Thyroid gland (tissue), 4 donors: ENCODE results near the gene TYMS. TPM values are rescaled to one million over a fixed set of nuclear protein-coding genes. Genes with fewer than 3 reads are reported as not detected.
"Not testable (repeated sequence)": the region's sequence is repeated elsewhere in the genome, so short reads cannot be mapped to it uniquely, and the experiment has no call there.

Source experiments
- DNase-seq, 2 donors: peaks; one replicate each; pipeline ENCODE4 v3.0.0-alpha.2; 2019
- H3K27ac ChIP-seq, 3 donors: fragments of 200-600 bp; sonication (generic); 1 replicate in 2 of 3; 2 replicates in 1 of 3; pipeline ENCODE4 v1.5.1; 2016 to 2019; ENCODE audit warnings: mild to moderate bottlenecking in 1 of 3, moderate library complexity in 1 of 3
- H3K27me3 ChIP-seq: fragments of 200-600 bp; sonication (generic); one replicate; pipeline ENCODE4 v1.5.1; 2019
- H3K36me3 ChIP-seq, 2 donors: fragments of 200-600 bp; sonication (generic); one replicate each; pipeline ENCODE4 v1.5.1; 2016 to 2019
- H3K4me1 ChIP-seq, 2 donors: fragments of 200-600 bp; sonication (generic); one replicate each; pipeline ENCODE4 v1.5.1; 2017 to 2019
- H3K4me3 ChIP-seq, 3 donors: fragments of 200-600 bp; sonication (generic); replicated peaks in 1 of 3; 1 replicate in 2 of 3; 2 replicates in 1 of 3; pipeline ENCODE4 v1.5.1; 2016; ENCODE audit warnings: mild to moderate bottlenecking in 1 of 3
- H3K9me3 ChIP-seq: fragments of 200-600 bp; sonication (generic); one replicate; pipeline ENCODE4 v1.5.1; 2017
- CTCF ChIP-seq, 6 experiments: fragments of 200-600 bp in 3 of 6; fragments of 450-650 bp in 3 of 6; sonication (generic) in 3 of 6; IDR thresholded peaks; one replicate each; pipeline ENCODE4 v1.5.1; 2016 to 2019; ENCODE audit warnings: antibody characterized with exemption in 6 of 6, mild to moderate bottlenecking in 2 of 6, inconsistent platforms in 1 of 6, moderate library complexity in 1 of 6
- POLR2A ChIP-seq, 2 donors: fragments of 450-650 bp; IDR thresholded peaks; one replicate each; pipeline ENCODE4 v1.6.1; 2017; ENCODE audit warnings: antibody characterized with exemption in 2 of 2, mild to moderate bottlenecking in 2 of 2, moderate library complexity in 1 of 2
- WGBS, 2 donors: methylation state at CpG; one replicate each; pipeline ENCODE4 v1.1.5; 2017; 5-methylcytosine and 5-hydroxymethylcytosine counted together
- intact Hi-C: fragments of 100-400 bp; cut with DNase I; formaldehyde crosslinking; loops from one replicate; pipeline ENCODE4 v1.15.1; 2023
- total RNA-seq, 4 donors: library from RNA; depleted of rRNA; stranded (reverse); fragments of >200 nt; gene quantifications; one replicate each; pipeline ENCODE4 v1.2.3, GENCODE V29; 2016

Gene TYMS
- total RNA-seq, 4 donors from 2014 or later: 0.67 to 2.1 (median 1.8) TPM; not detected in 1

GRCh38 chr18:678482-679182 lies 21.2 kb downstream of the TYMS start:
- WGBS, 2 donors: 91 to 95% methylated on average over 15 of the region's 15 CpGs
- DNase-seq: no peak
- H3K27me3 ChIP-seq: no peaks in the 10 kb centered on the region
- no peaks in the 10 kb centered on the region for H3K4me1 ChIP-seq
- peaks cover 27 to 50% of the 10 kb centered on the region in 2 donors for H3K36me3 ChIP-seq
- intact Hi-C loops: no loop called here
- no peak overlapping the region for H3K27ac ChIP-seq
- H3K4me3 ChIP-seq: no peak overlapping the region
- TF ChIP-seq POLR2A (IDR thresholded peaks at IDR 0.05): no peak
- TF ChIP-seq CTCF (IDR thresholded peaks at IDR 0.05): no peak
- H3K9me3 ChIP-seq: no peaks in the 10 kb centered on the region

GRCh38 chr18:679516-679915 lies 22.1 kb downstream of the TYMS start:
- TF ChIP-seq CTCF (IDR thresholded peaks at IDR 0.05): no peak
- TF ChIP-seq POLR2A (IDR thresholded peaks at IDR 0.05): no peak
- Histone ChIP-seq H3K27me3 (no peaks in the 10 kb centered on the region), H3K4me1 (no peaks in the 10 kb centered on the region), H3K27ac (no peak overlapping the region), H3K36me3 (peaks cover 27 to 50% of the 10 kb centered on the region in 2 donors), H3K9me3 (no peaks in the 10 kb centered on the region), H3K4me3 (no peak overlapping the region)
- WGBS, 2 donors: 98 to 100% methylated on average over 4 of the region's 4 CpGs
- DNase-seq: no peak
- intact Hi-C loops: no loop called here

- Histone ChIP-seq H3K27ac (no peak overlapping the region), H3K9me3 (no peaks in the 10 kb centered on the region), H3K27me3 (no peaks in the 10 kb centered on the region), H3K36me3 (peaks cover 24 to 46% of the 10 kb centered on the region in 2 donors), H3K4me3 (no peak overlapping the region), H3K4me1 (no peaks in the 10 kb centered on the region)
- intact Hi-C loops: no loop called here
- DNase-seq: no peak
- 98 to 99% methylated on average over 4 of the region's 4 CpGs for WGBS, 2 donors
- TF ChIP-seq CTCF (IDR thresholded peaks at IDR 0.05) (no peak), POLR2A (IDR thresholded peaks at IDR 0.05) (no peak)
These were observed 22.9 kb downstream of the TYMS start for GRCh38 chr18:680392-680791.

- Histone ChIP-seq H3K4me1 (no peaks in the 10 kb centered on the region), H3K9me3 (no peaks in the 10 kb centered on the region), H3K27ac (no peak overlapping the region), H3K4me3 (no peak overlapping the region), H3K36me3 (peaks cover 18 to 41% of the 10 kb centered on the region in 2 donors), H3K27me3 (no peaks in the 10 kb centered on the region)
- DNase-seq: no peak
- no peak for TF ChIP-seq POLR2A (IDR thresholded peaks at IDR 0.05)
- TF ChIP-seq CTCF (IDR thresholded peaks at IDR 0.05): no peak
- intact Hi-C loops: no loop called here
- 98 to 99% methylated on average over 5 of the region's 5 CpGs for WGBS, 2 donors
These were observed 24.5 kb downstream of the TYMS start for GRCh38 chr18:681985-682384.

GRCh38 chr18:682416-682815 lies 25.0 kb downstream of the TYMS start:
- H3K27ac ChIP-seq, intact Hi-C loops, H3K9me3 ChIP-seq, H3K27me3 ChIP-seq, H3K4me1 ChIP-seq, H3K4me3 ChIP-seq, DNase-seq: not testable (repeated sequence)
- H3K36me3 ChIP-seq: peaks cover 15 to 37% of the 10 kb centered on the region in 2 donors
- WGBS, 2 donors: 97% methylated on average over 9 of the region's 9 CpGs
